Right ventricle myocardium inferior (tissue), 1 donor: ENCODE data around the gene MRPS27. TPM values are rescaled to one million over a fixed set of nuclear protein-coding genes. Genes with fewer than 3 reads are reported as not detected.
"Not testable (repeated sequence)": the region's sequence is repeated elsewhere in the genome, so short reads cannot be mapped to it uniquely, and the experiment has no call there.

Experiments used
- ATAC-seq: fragments of 200-7000 bp; cut with Tn5 transposase; one replicate; pipeline ENCODE4 v1.9.1; 2020; ENCODE audit warnings: mild to moderate bottlenecking, moderate library complexity
- DNase-seq: peaks from one replicate; pipeline ENCODE4 v3.0.0; 2021; ENCODE audit errors: missing footprints
- intact Hi-C: fragments of 100-400 bp; cut with DNase I; formaldehyde crosslinking; loops from one replicate; pipeline ENCODE4 v1.11.0; 2022
- total RNA-seq: library from RNA; stranded (reverse); fragmentation: NEBNext Ultra II Directional; extraction: Animal tissue kit (Norgen Biotek cat#: 25700); gene quantifications from one replicate; pipeline ENCODE4 v1.2.1, GENCODE V29; 2021
- donor health status: DM: no; HTN: yes; CAD: no; lungs with severe emphysema.

MRPS27 gene
- total RNA-seq, 1 donor from 2014 or later, result 65.5 TPM

GRCh38 chr5:72194846-72195245 lies 125.2 kb downstream of the MRPS27 start:
- ATAC-seq (no peak), DNase-seq (no peak)
- intact Hi-C loops, result no loop called here

GRCh38 chr5:72191404-72191803 lies 128.6 kb downstream of the MRPS27 start:
- no peak for ATAC-seq
- intact Hi-C loops, result no loop called here

GRCh38 chr5:72189146-72189545 lies 130.9 kb downstream of the MRPS27 start:
- DNase-seq, result no peak
- no peak for ATAC-seq
- intact Hi-C loops, result no loop called here

More at GRCh38 chr5:72191404-72191803, 128.6 kb downstream of the MRPS27 start:
- DNase-seq, result no peak

GRCh38 chr5:72188166-72188565 lies 131.9 kb downstream of the MRPS27 start:
- intact Hi-C loops, result no loop called here
- DNase-seq, result no peak
- no peak for ATAC-seq

GRCh38 chr5:72187388-72188075 lies 132.5 kb downstream of the MRPS27 start:
- DNase-seq, result no peak
- intact Hi-C loops, result no loop called here
- no peak for ATAC-seq

- intact Hi-C loops, result no loop called here
- DNase-seq (no peak), ATAC-seq (peak; percentile 87)
Measured at GRCh38 chr5:72185496-72186329, 134.3 kb downstream of the MRPS27 start.

GRCh38 chr5:72184408-72184807 lies 135.6 kb downstream of the MRPS27 start:
- DNase-seq, result no peak
- no peak for ATAC-seq

GRCh38 chr5:72183101-72183520 lies 136.9 kb downstream of the MRPS27 start:
- intact Hi-C loops, result no loop called here
- ATAC-seq (no peak), DNase-seq (no peak)

More at GRCh38 chr5:72184408-72184807, 135.6 kb downstream of the MRPS27 start:
- intact Hi-C loops, result no loop called here

- intact Hi-C loops, result no loop called here
- DNase-seq (no peak), ATAC-seq (no peak)
Measured at GRCh38 chr5:72182686-72183085, 137.4 kb downstream of the MRPS27 start.

GRCh38 chr5:72180925-72181324 lies 139.1 kb downstream of the MRPS27 start:
- ATAC-seq (no peak), DNase-seq (no peak)
- intact Hi-C loops, result no loop called here

- intact Hi-C loops, result no loop called here
- ATAC-seq (no peak), DNase-seq (no peak)
Measured at GRCh38 chr5:72179816-72180440, 140.1 kb downstream of the MRPS27 start.

GRCh38 chr5:72179028-72179815 lies 140.8 kb downstream of the MRPS27 start:
- DNase-seq (peak; percentile 68), ATAC-seq (peak; percentile 71)
- intact Hi-C loops, result no loop called here

GRCh38 chr5:72177538-72177937 lies 142.5 kb downstream of the MRPS27 start:
- ATAC-seq, result no peak
- intact Hi-C loops, result no loop called here
- no peak for DNase-seq

- no peak for DNase-seq
- intact Hi-C loops, result no loop called here
- ATAC-seq, result no peak
Measured at GRCh38 chr5:72172786-72173185, 147.3 kb downstream of the MRPS27 start.

- ATAC-seq (peak; percentile 83), DNase-seq (no peak)
- intact Hi-C loops, result no loop called here
Measured at GRCh38 chr5:72171667-72172066, 148.4 kb downstream of the MRPS27 start.

GRCh38 chr5:72171181-72171580 lies 148.9 kb downstream of the MRPS27 start:
- ATAC-seq, intact Hi-C loops, DNase-seq: not testable (repeated sequence)

GRCh38 chr5:72170101-72170500 lies 149.9 kb downstream of the MRPS27 start:
- intact Hi-C loops, result no loop called here
- ATAC-seq (no peak), DNase-seq (no peak)
